Measurements from ENCODE around the gene PTPN20. TPM values are rescaled to one million over a fixed set of nuclear protein-coding genes. Genes with fewer than 3 reads are reported as not detected.
A peak's percentile ranks its signal among the peaks of the same experiment; 100 is the strongest.
"Not testable (repeated sequence)": the region's sequence is repeated elsewhere in the genome, so short reads cannot be mapped to it uniquely, and the experiment has no call there.

The PTPN20 gene, protein sequence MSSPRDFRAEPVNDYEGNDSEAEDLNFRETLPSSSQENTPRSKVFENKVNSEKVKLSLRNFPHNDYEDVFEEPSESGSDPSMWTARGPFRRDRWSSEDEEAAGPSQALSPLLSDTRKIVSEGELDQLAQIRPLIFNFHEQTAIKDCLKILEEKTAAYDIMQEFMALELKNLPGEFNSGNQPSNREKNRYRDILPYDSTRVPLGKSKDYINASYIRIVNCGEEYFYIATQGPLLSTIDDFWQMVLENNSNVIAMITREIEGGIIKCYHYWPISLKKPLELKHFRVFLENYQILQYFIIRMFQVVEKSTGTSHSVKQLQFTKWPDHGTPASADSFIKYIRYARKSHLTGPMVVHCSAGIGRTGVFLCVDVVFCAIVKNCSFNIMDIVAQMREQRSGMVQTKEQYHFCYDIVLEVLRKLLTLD
- 1.4 TPM for polyA plus RNA-seq

DNA sequence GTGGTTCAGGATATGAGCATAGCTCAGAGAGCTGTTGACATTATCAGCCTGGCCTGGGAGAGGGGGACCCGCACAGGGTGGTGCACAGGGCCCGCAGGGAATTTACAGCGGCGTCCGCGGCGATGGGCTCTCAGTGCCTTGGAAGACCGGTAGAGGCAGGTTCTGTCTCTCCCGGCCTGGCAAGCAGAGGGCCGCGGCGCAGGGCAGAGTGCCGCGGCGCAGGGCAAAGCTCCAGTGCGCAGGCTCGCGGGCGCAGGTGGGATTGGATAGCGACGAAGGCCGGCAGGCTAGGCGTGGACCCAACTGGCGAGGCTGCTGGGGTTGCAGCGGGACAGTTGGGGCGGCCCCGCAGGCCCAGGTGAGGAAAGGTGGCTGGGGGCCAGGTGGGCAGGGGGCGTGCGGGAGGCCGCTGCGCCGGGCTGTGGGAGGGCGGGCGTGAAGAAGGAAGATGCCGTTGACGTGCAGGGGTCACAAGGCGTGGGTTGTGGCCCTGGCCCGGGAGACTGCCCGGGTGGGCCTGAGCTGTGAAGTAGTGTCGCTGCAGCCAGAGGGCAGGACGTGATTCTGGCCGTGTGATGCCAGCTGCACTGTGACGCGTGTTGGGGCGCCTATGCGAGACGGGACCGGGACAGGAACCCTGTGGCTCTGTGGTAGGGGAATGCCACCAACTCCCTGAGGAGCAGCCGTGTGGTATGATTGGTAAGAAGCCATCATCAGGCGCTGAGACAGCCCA lies at the start of gene PTPN20:
Gene PTPN20 (plus strand): TSS at position 285 of the 733 bp plus-strand sequence. CDS start 21,072 bp downstream, outside the sequence.
- H3K27ac Mint-ChIP-seq, result peak within 1 kb of the TSS in 2 of 3 donors; percentile 74 to 83
- not testable (repeated sequence) for H3K4me1 Mint-ChIP-seq, H3K9me3 Mint-ChIP-seq, H3K36me3 Mint-ChIP-seq, H3K27me3 Mint-ChIP-seq
- peak within 1 kb of the TSS in 3 of 4 donors; percentile 66 to 86 (median 74) for H3K4me3 Mint-ChIP-seq

DNA sequence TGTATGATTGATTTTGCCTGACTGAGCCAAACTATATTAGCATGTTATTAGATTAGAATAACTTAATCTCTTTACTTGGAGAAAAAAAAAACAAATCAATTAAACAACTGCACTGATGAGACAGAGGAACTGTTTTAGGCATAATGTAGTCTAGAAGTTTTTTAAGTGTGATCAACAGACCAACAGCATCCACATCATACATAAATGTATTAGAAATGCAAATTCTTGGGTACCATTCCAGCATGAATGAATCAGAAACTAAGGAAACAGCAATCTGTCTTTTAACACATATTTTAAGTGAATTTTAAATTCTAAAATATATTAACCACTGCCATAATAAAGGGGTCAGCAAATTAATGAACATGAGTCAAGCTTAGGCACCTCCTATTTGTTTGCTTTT lies 41.5 kb upstream of the PTPN20 start:
- not testable (repeated sequence) for H3K27ac Mint-ChIP-seq, H3K4me3 Mint-ChIP-seq, H3K36me3 Mint-ChIP-seq, H3K27me3 Mint-ChIP-seq, H3K9me3 Mint-ChIP-seq, H3K4me1 Mint-ChIP-seq

DNA sequence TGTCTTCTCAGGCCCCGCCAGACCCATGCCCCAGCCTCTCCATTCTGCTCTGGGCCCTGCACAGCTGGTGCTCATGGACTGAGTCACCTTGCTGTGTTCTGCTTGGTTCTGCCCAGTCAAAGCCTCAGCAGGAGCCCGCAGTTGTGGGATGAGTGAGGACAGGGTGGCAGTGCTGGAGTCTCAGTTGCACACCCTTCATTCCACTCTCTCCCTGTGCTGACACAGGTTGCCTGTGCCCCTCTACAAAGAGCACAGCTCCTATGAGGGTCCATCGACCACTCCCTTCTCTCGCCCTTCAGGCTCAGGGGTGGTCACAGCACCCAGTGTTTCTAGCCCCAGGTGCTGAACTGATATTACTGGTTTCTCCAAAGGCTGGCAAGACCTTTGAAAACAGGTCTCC lies 39.6 kb upstream of the PTPN20 start:
- not testable (repeated sequence) for H3K27ac Mint-ChIP-seq, H3K4me1 Mint-ChIP-seq, H3K9me3 Mint-ChIP-seq, H3K27me3 Mint-ChIP-seq, H3K4me3 Mint-ChIP-seq, H3K36me3 Mint-ChIP-seq

- not testable (repeated sequence) for H3K36me3 Mint-ChIP-seq, H3K27ac Mint-ChIP-seq, H3K27me3 Mint-ChIP-seq, H3K4me3 Mint-ChIP-seq, H3K9me3 Mint-ChIP-seq, H3K4me1 Mint-ChIP-seq
Measured at GRCh38 chr10:46875304-46875703, 35.9 kb upstream of the PTPN20 start.

- not testable (repeated sequence) for H3K4me3 Mint-ChIP-seq, H3K27ac Mint-ChIP-seq, H3K27me3 Mint-ChIP-seq, H3K36me3 Mint-ChIP-seq, H3K4me1 Mint-ChIP-seq, H3K9me3 Mint-ChIP-seq
Measured at GRCh38 chr10:46876773-46877172, 34.5 kb upstream of the PTPN20 start.

DNA sequence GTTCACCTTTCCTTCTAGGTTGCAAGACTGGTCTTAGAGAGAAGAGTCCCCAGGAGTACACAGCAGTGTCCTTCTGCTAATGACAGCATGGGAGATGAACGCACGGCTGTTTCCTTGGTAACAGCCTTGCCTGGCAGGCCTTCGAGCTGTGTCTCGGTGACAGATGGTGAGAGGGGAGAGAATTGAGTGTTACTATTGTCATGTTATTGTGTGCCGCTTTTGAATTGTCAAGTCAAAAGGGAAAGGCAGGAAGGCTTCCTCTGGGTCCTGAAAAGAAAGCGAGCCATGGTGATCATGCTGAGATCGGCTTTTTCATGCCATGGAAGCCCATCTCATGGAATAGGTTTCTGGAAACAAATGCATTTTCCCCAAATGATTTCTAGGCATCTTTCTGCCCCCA lies 32.5 kb upstream of the PTPN20 start:
- not testable (repeated sequence) for H3K4me3 Mint-ChIP-seq, H3K36me3 Mint-ChIP-seq, H3K9me3 Mint-ChIP-seq, H3K4me1 Mint-ChIP-seq, H3K27ac Mint-ChIP-seq, H3K27me3 Mint-ChIP-seq

DNA sequence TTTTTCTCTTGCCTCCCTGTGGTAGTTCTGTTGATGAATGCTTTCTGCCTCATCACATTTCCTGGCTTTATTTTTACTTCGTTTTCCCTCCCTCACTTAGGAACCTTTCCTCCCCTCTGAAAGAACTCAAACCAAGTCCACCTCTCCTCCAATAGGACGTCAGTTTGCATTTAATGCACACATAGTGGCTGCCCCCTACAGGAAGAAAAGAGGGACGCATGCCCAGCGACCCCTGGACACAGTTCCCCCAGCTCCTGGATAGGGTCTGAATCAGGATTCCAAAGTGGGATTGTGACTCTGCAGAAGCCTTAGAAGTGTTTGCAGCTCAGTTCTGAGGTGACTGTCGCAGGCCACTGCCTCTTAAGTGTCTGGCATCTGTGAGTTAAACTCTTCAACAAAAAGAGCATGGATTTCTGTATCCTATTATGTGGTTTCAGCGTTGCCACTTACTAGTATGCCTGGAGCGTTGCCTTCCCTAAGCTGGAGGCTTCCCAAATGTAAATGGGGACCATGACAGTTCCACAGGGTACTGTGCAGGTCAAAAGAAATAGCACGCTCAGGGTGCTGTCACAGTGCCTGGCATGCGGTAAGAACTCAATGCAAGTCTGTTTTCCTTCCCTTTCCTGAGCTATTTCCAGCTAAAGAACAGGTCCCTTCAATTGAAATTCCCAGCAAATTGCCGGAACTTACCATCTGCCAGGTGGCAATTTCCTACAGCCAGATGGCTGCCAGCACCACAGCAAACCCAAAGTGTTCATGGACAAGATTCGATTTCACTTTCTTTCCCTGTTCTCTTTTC lies 20.2 kb upstream of the PTPN20 start:
- H3K4me1 Mint-ChIP-seq, H3K9me3 Mint-ChIP-seq, H3K27me3 Mint-ChIP-seq, H3K27ac Mint-ChIP-seq, H3K36me3 Mint-ChIP-seq, H3K4me3 Mint-ChIP-seq: not testable (repeated sequence)

- not testable (repeated sequence) for H3K9me3 Mint-ChIP-seq, H3K36me3 Mint-ChIP-seq, H3K27ac Mint-ChIP-seq, H3K27me3 Mint-ChIP-seq, H3K4me1 Mint-ChIP-seq, H3K4me3 Mint-ChIP-seq
Measured at GRCh38 chr10:46896762-46897692, 14.2 kb upstream of the PTPN20 start.

DNA sequence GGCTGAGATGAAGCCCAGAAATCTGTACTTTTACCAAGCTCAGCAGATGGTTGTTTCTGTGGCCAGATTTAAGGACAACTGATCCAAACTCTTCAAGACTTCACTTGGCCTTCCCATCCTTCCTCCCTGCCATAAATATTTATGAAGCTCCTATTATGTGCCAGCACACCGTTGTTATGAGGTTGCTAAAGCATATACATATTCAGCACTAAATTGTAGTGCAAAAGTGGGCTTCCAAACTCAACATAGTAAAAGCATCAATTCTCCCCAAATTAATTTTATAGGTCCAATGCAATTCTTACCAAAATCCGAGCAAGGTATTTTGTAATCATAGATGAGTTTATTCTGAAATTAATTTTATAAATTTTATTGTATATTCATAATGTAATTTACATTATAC lies 10.0 kb upstream of the PTPN20 start:
- H3K36me3 Mint-ChIP-seq, H3K27ac Mint-ChIP-seq, H3K9me3 Mint-ChIP-seq, H3K27me3 Mint-ChIP-seq, H3K4me3 Mint-ChIP-seq, H3K4me1 Mint-ChIP-seq: not testable (repeated sequence)

GRCh38 chr10:46903874-46904273 lies 7.4 kb upstream of the PTPN20 start:
- H3K36me3 Mint-ChIP-seq, H3K27me3 Mint-ChIP-seq, H3K4me3 Mint-ChIP-seq, H3K9me3 Mint-ChIP-seq, H3K4me1 Mint-ChIP-seq, H3K27ac Mint-ChIP-seq: not testable (repeated sequence)

GRCh38 chr10:46906359-46906758 lies 4.9 kb upstream of the PTPN20 start:
- not testable (repeated sequence) for H3K4me3 Mint-ChIP-seq, H3K27ac Mint-ChIP-seq, H3K27me3 Mint-ChIP-seq, H3K4me1 Mint-ChIP-seq, H3K36me3 Mint-ChIP-seq, H3K9me3 Mint-ChIP-seq

- not testable (repeated sequence) for H3K4me1 Mint-ChIP-seq, H3K27ac Mint-ChIP-seq, H3K27me3 Mint-ChIP-seq, H3K4me3 Mint-ChIP-seq, H3K9me3 Mint-ChIP-seq, H3K36me3 Mint-ChIP-seq
Measured at GRCh38 chr10:46907185-46908117, 3.8 kb upstream of the PTPN20 start.

DNA sequence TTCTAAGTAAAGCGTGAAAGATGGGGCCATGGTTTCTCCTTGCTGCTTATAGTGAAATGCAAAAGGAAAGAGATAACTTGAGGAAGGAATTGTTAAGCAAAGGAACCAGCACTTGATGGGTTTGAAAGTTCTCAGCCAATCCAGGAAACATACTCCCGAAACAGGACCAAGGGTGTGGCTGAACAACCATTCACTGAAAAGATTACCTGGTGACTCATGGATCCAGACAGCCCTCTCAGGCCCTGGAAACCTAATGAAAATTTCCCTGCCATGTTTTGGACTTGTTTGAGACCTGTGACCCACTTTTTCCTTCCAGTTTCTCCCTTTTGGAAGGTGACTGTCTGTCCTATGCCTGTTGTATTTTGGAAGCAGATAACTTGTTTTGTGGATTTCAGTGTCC lies 11.3 kb downstream of the PTPN20 start:
- H3K4me3 Mint-ChIP-seq, H3K9me3 Mint-ChIP-seq, H3K27me3 Mint-ChIP-seq, H3K4me1 Mint-ChIP-seq, H3K27ac Mint-ChIP-seq, H3K36me3 Mint-ChIP-seq: not testable (repeated sequence)

DNA sequence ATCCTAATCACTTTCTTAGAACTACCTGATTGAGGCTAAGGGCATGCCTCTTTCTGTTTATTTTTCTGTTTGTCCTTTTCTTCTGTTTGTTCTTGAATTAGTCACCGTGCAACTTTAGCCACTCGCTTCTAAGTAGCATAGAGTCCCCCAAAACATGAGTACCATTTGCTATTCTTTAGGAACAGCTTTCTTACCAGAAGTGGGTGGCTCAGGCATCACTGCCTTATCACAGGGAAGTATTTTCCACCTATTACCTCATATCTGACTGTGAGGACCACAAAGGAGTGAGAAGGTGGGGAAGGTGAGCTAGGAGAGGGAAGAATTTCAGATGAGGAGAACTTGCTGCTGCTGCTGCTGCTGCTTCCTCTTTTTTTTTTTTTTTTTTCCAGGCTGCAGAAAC lies 13.9 kb downstream of the PTPN20 start:
- not testable (repeated sequence) for H3K4me3 Mint-ChIP-seq, H3K9me3 Mint-ChIP-seq, H3K27me3 Mint-ChIP-seq, H3K36me3 Mint-ChIP-seq, H3K27ac Mint-ChIP-seq, H3K4me1 Mint-ChIP-seq

Measured in IgD-negative memory B cell (primary cell).